HEK293T (cell line): Measurements from ENCODE around the gene TMEM59.

ENCODE experiments used
- CTCF ChIA-PET: fragments of 350-600 bp; formaldehyde crosslinking; extraction: SDS; loops from one replicate; lab custom pipeline; 2021; ENCODE audit warnings: antibody characterized with exemption, inconsistent platforms; lab: Yijun Ruan, JAX
- POLR2A ChIA-PET: fragments of 350-600 bp; formaldehyde crosslinking; extraction: SDS; loops from one replicate; lab custom pipeline; 2020; ENCODE audit warnings: antibody characterized with exemption, inconsistent platforms; lab: Yijun Ruan, JAX
- DNase-seq: peaks from one replicate; pipeline ENCODE4 v3.0.0; 2012; ENCODE audit warnings: mixed read lengths; ENCODE audit errors: extremely low spot score
- ARNT ChIP-seq: fragments of 450-650 bp; IDR thresholded peaks from 2 replicates; pipeline ENCODE4 v1.6.1; 2017; ENCODE audit warnings: mild to moderate bottlenecking
- BHLHE40 ChIP-seq: fragments of 450-650 bp; IDR thresholded peaks from 2 replicates; pipeline ENCODE4 v1.6.1; 2016; ENCODE audit warnings: mild to moderate bottlenecking, moderate library complexity, borderline replicate concordance
- CTBP1 ChIP-seq: fragments of 450-650 bp; IDR thresholded peaks from 2 replicates; pipeline ENCODE4 v1.6.1; 2016; ENCODE audit warnings: borderline replicate concordance
- ELF4 ChIP-seq: fragments of 450-650 bp; IDR thresholded peaks from 2 replicates; pipeline ENCODE4 v1.6.1; 2017; ENCODE audit warnings: antibody characterized with exemption
- FOXA1 ChIP-seq: fragments of 450-650 bp; IDR thresholded peaks from 2 replicates; pipeline ENCODE4 v1.6.1; 2016; ENCODE audit warnings: mild to moderate bottlenecking
- FOXK2 ChIP-seq: fragments of 450-650 bp; IDR thresholded peaks from 2 replicates; pipeline ENCODE4 v1.6.1; 2016; ENCODE audit warnings: mild to moderate bottlenecking
- FOXM1 ChIP-seq: fragments of 450-650 bp; IDR thresholded peaks from 2 replicates; pipeline ENCODE4 v1.6.1; 2017; ENCODE audit warnings: mild to moderate bottlenecking, borderline replicate concordance
- HDGF ChIP-seq: fragments of 450-650 bp; IDR thresholded peaks from 2 replicates; pipeline ENCODE4 v1.6.1; 2017; ENCODE audit warnings: antibody characterized with exemption, borderline replicate concordance
- L3MBTL2 ChIP-seq: fragments of 450-650 bp; conservative IDR thresholded peaks from 2 replicates; pipeline ENCODE4 v1.6.1; 2016; ENCODE audit warnings: mild to moderate bottlenecking
- LEF1 ChIP-seq: fragments of 450-650 bp; IDR thresholded peaks from 2 replicates; pipeline ENCODE4 v1.6.1; 2017; ENCODE audit warnings: mild to moderate bottlenecking, borderline replicate concordance
- NFRKB ChIP-seq: fragments of 450-650 bp; IDR thresholded peaks from 2 replicates; pipeline ENCODE4 v1.6.1; 2016; ENCODE audit warnings: mild to moderate bottlenecking, moderate library complexity
- SP1 ChIP-seq: fragments of 450-650 bp; IDR thresholded peaks from 2 replicates; pipeline ENCODE4 v1.6.1; 2017
- SUZ12 ChIP-seq: fragments of 450-650 bp; IDR thresholded peaks from 2 replicates; pipeline ENCODE4 v1.6.1; 2016; ENCODE audit warnings: mild to moderate bottlenecking
- TARDBP ChIP-seq: fragments of 450-650 bp; IDR thresholded peaks from 2 replicates; pipeline ENCODE4 v1.6.1; 2016
- ZNF384 ChIP-seq: fragments of 450-650 bp; IDR thresholded peaks from 2 replicates; pipeline ENCODE4 v1.6.1; 2016
- TF ChIP-seq, protein P1 (sequence below): fragments of 450-650 bp; IDR thresholded peaks from 2 replicates; pipeline ENCODE4 v1.6.1; 2016

Gene TMEM59

DNA sequence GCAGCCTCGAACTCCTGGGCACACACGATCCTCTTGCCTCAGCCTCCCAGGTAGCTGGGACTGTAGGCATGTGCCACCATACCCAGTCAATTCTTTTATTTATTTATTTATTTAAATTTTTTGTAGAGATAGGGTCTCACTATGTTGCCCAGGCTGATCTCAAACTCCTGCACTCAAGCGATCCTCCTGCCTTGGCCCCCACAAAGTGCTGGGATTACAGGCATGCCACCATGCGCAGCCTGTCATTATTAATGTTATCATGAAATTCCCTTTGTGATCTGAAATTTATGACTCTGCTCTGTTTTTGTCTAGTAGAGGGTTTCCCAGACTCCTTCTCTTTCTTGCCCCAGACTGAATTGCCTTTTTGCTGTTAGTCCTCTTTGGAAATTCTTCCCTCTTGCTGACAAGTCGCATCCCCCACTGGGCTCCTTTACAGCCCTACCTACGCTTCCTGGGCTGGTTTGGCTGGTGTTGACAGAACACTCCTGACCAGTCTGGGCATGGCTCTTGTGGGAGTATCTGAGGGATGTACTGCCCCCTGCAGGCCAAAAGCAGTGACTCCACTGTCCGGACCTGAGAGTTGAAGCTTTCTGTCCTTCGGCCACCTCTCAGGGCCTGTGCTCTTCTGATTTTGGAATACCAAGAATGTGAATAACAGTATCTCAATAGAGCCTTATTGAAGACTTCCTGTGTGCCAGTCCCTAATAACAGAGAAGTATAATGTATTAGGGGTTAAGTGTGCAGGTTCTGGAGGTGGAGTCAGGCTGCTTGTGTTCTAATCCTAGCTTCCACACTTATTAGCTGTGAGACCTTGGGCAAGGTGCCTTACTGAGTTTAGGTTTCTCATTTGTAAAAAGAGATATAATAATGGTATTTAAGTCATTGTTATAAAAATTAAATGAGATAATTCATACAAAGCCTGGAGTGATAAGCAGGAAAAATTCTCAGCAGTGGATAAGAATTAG is 28.6 kb upstream of the TMEM59 start:
- POLR2A ChIA-PET, result interaction anchor here (1.0 kb wide), 1 partner anchor 29 kb away, joined by 3 read pairs; no protein-coding TSS in a partner anchor
- CTCF ChIA-PET, result interaction anchor here (0.5 to 1.8 kb wide), 18 partner anchors 8 to 413 kb away, joined by 3 to 8 read pairs (median 3); partner anchors contain the start of genes TCEANC2 and TMEM59
- DNase-seq, result peak; percentile 95
- TF ChIP-seq BHLHE40, result no peak
- no peak for TF ChIP-seq ZNF384

DNA sequence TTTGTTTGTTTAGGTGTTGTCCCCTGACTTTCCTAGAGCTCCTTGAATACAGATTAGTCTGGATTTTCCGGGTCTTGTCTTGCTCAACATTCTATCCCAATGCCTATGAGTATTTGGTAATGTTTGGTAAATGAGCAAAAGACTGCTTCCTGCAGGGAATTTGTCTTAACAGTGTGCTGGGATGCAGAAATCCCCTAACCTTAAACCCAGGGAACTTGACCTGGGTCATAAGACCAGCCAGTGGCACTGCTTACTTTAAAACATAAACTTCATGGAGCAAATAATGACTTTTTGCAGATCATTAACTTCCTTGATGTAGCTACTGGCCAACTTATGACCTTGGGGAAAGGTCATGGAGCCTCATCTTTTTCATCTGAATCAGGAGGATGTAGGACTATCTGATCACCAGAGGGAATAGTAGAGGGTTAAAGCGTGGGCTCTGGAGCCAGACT is 27.6 kb upstream of the TMEM59 start:
- DNase-seq, result no peak
- POLR2A ChIA-PET, result no interaction called here
- TF ChIP-seq SP1, result no peak
- no peak for TF ChIP-seq ARNT
- TF ChIP-seq FOXM1, result no peak
- TF ChIP-seq SUZ12, result no peak
- TF ChIP-seq BHLHE40, result no peak
- TF ChIP-seq LEF1, result no peak
- TF ChIP-seq ELF4, result no peak
- no peak for TF ChIP-seq TARDBP
- TF ChIP-seq ZNF384, result no peak
- TF ChIP-seq FOXA1, result no peak
- TF ChIP-seq, protein P1, sequence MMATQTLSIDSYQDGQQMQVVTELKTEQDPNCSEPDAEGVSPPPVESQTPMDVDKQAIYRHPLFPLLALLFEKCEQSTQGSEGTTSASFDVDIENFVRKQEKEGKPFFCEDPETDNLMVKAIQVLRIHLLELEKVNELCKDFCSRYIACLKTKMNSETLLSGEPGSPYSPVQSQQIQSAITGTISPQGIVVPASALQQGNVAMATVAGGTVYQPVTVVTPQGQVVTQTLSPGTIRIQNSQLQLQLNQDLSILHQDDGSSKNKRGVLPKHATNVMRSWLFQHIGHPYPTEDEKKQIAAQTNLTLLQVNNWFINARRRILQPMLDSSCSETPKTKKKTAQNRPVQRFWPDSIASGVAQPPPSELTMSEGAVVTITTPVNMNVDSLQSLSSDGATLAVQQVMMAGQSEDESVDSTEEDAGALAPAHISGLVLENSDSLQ, result no peak
- TF ChIP-seq HDGF, result no peak
- TF ChIP-seq L3MBTL2, result no peak
- no peak for TF ChIP-seq NFRKB
- TF ChIP-seq FOXK2, result no peak
- no peak for TF ChIP-seq CTBP1
- CTCF ChIA-PET, result interaction anchor here (1.8 kb wide), 1 partner anchor 41 kb away, joined by 4 read pairs; no protein-coding TSS in a partner anchor

DNA sequence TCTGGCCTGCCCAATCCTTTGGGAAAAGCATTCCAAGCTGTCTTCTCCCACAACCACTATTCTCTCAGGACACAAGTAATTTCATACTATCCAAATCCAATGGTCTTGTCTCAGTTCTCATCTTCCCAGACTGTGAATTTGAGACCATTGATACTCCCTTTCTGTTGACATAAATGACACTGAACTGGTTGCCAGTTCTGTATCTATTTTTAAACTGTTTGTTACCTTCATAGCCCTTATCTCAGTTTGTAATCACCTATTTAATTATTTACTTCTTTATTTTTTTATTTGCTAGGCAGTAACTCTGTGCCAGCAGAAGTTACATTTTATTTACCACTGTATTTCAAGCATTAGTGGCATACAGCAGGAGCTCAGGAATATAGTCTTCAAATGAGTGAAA is 24.4 kb upstream of the TMEM59 start:
- no peak for DNase-seq
- CTCF ChIA-PET, result interaction anchor here (0.6 kb wide), 1 partner anchor 14 kb away, joined by 3 read pairs; no protein-coding TSS in a partner anchor
- no peak for TF ChIP-seq SUZ12
- TF ChIP-seq FOXA1, result no peak
- no peak for TF ChIP-seq ELF4
- TF ChIP-seq ARNT, result no peak
- TF ChIP-seq SP1, result no peak
- no peak for TF ChIP-seq NFRKB
- TF ChIP-seq, protein P1, result no peak
- TF ChIP-seq LEF1, result no peak
- no peak for TF ChIP-seq L3MBTL2
- no peak for TF ChIP-seq BHLHE40
- TF ChIP-seq ZNF384, result no peak
- no peak for TF ChIP-seq HDGF
- TF ChIP-seq FOXM1, result no peak
- no peak for TF ChIP-seq FOXK2
- TF ChIP-seq TARDBP, result no peak
- TF ChIP-seq CTBP1, result no peak
- POLR2A ChIA-PET, result no interaction called here

DNA sequence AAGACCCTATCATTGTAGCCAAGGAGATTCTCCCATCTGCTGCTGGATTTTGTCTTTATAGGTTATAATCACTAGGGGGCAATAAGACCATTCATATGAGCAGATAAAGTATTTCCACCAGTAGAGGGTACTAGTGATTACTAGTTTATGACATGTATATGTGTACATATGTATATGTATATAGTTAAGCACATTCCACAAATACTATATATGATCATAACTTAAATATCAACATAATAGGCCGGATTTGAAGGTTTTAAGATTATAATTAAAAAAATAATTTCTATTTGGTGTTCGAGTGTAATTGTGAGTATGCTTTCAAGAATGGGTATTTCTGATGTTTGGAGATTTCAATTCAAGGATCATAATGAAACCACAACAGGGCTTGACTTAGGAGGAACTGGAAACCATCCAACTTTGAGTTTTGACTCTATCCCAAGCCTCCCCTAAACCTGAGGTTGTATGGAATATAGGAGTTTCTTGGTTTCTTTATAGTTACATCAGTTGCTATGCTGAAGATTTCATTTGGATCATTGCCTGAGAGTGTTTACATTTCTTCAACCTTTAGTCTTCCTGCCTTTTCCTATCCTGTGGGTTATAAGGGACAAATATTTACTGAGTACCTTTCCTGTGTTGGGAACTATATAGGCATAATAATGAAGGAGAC is 17.3 kb upstream of the TMEM59 start:
- TF ChIP-seq FOXK2, result no peak
- no peak for TF ChIP-seq ZNF384
- no peak for TF ChIP-seq SUZ12
- TF ChIP-seq BHLHE40, result no peak
- no peak for TF ChIP-seq NFRKB
- no peak for TF ChIP-seq ARNT
- TF ChIP-seq, protein P1, result no peak
- TF ChIP-seq FOXA1, result no peak
- TF ChIP-seq ELF4, result no peak
- no peak for TF ChIP-seq SP1
- no peak for TF ChIP-seq TARDBP
- no peak for TF ChIP-seq LEF1
- peak; percentile 55 for DNase-seq
- ChIA-PET CTCF (interaction anchor here (0.6 to 1.6 kb wide), 2 partner anchors 9 to 274 kb away, joined by 3 to 6 read pairs; no protein-coding TSS in a partner anchor), POLR2A (no interaction called here)

DNA sequence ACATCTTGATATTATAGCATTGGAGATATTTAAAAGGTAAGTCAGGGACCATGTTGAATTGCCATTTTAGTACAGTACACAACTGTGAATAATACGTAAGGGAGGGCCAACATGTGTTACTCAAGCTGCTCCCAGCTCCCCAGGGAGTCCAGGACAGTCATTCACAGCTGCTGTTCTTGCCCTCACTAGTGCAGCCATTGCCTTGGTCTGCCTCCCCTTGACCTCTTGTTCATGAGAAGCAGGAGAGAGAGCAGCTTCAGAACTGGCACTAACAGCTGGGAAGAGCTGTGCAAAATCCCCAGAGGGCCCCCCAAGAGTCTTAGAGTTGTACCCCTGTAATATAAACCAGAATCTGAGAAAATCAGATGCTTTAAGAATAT is 16.8 kb upstream of the TMEM59 start:
- TF ChIP-seq SP1, result no peak
- no peak for TF ChIP-seq ZNF384
- no peak for TF ChIP-seq CTBP1
- no peak for TF ChIP-seq ARNT
- TF ChIP-seq TARDBP, result no peak
- no peak for TF ChIP-seq L3MBTL2
- TF ChIP-seq FOXK2, result no peak
- TF ChIP-seq FOXA1, result no peak
- TF ChIP-seq BHLHE40, result no peak
- TF ChIP-seq FOXM1, result no peak
- no peak for TF ChIP-seq SUZ12
- no peak for TF ChIP-seq HDGF
- TF ChIP-seq LEF1, result no peak
- no peak for TF ChIP-seq NFRKB
- TF ChIP-seq ELF4, result no peak
- ChIA-PET CTCF (interaction anchor here (1.6 kb wide), 1 partner anchor 8 kb away, joined by 6 read pairs; no protein-coding TSS in a partner anchor), POLR2A (no interaction called here)
- no peak for DNase-seq
